MV-4-11 (cell line): ENCODE measurements around the gene TRIM37.

Source experiments
- DNase-seq: peaks from one replicate; lab custom pipeline; 2025; lab: John Stamatoyannopoulos, UW

Gene TRIM37

DNA sequence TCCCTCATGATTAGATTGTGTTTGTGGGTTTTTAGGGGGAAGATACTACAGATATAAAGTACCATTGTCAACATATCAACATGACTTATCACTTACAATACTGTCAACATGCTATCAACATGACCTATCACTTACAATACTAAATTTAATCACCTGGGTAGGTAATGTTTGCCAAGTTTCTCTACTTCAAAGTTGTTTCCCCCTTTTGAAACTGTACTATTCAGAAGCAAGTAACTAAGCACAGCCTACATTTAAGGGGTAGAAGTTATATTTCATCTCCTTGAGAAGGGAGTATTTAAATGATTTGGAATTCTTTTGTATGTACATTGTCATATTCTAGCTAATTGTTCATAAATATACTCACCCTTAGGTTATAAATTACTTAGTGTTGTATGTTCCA is 68.7 kb downstream of the TRIM37 start:
- no peak for DNase-seq

- DNase-seq, result no peak
Measured at GRCh38 chr17:59030811-59031210, 75.9 kb downstream of the TRIM37 start.

- DNase-seq, result no peak
Measured at GRCh38 chr17:59028328-59028727, 78.4 kb downstream of the TRIM37 start.

GRCh38 chr17:59027750-59028149 is 78.9 kb downstream of the TRIM37 start:
- no peak for DNase-seq

- DNase-seq, result peak; percentile 58
Measured at GRCh38 chr17:59026176-59026939, 80.3 kb downstream of the TRIM37 start.

GRCh38 chr17:59024916-59025315 is 81.8 kb downstream of the TRIM37 start:
- no peak for DNase-seq

DNA sequence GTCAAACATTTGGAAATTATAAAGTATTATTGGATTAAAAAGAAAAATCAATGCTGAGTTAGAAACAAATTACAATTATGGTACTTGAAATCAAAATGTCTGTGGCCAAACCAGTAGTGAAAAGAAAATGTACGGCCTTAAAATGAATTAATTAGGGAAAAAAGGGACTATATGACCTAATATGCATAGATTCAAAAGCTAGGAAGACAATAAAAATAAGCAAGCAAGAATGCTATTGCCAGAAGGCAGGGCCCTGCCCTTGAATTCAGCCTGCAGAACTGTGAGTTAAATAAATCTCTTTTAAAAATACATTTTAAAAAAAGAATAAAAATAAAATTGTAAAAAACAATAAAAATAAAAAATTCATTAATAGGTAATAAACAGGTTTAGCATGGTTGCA is 88.7 kb downstream of the TRIM37 start:
- no peak for DNase-seq

- DNase-seq, result no peak
Measured at GRCh38 chr17:59011975-59012374, 94.7 kb downstream of the TRIM37 start.

GRCh38 chr17:59010026-59010425 is 96.7 kb downstream of the TRIM37 start:
- DNase-seq, result no peak

DNA sequence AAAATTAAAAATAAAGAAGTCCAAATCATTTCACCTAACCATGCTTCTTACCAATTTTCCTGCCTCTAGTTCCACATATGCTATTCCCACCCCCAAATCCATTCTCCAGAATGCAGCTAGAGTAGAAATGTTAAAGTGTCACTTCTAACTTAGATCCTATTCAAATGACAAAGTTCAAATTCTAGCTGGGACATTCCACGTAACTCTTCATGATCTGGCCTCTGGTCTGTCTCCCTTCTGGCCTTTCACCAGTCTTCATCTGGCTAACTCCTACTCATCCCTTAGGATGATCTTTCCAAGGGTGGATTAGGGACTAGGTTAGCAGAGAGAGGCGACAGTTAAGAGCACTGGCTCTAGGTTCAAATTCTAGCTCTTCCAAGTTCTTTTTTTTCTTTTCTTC is 97.9 kb downstream of the TRIM37 start:
- no peak for DNase-seq

- DNase-seq, result no peak
Measured at GRCh38 chr17:59007995-59008394, 98.7 kb downstream of the TRIM37 start.

GRCh38 chr17:59004338-59005111 is 102.2 kb downstream of the TRIM37 start:
- peak; percentile 44 for DNase-seq

DNA sequence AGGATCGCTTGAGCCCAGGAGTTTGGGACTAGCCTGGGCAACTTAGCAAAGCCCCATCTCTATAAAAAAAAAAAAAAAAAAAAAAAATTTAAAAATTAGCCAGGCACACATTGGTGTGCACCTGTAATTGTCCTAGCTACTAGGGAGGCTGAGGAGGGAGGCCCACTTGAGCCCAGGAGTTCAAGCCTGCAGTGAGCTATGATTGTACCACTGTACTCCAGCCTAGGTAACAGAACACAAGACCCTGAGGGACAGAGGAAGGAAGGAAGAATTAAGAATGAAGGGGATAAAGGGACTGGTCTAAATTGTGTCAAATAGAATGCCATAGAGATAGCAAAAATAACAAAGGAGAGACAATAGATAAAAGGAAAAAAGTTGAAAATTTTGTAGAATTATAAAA is 102.8 kb downstream of the TRIM37 start:
- no peak for DNase-seq

DNA sequence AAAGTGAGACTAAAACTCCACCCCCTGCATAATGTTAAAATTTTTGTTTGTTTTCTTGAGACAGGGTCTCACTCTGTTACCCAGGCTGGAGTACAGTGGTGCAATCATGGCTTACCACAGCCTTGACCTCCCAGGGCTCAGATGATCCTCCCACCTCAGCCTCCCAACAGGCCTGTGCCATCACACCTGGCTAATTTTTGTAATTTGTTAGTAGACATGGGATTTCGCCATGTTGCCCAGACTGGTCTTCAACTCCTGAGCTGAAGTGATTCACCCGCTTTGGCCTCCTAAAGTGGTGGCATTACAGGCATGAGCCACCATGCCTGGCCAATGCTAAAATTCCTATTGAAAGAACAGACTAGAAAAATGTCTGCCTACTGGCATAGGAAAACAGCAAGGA is 103.8 kb downstream of the TRIM37 start:
- no peak for DNase-seq

DNA sequence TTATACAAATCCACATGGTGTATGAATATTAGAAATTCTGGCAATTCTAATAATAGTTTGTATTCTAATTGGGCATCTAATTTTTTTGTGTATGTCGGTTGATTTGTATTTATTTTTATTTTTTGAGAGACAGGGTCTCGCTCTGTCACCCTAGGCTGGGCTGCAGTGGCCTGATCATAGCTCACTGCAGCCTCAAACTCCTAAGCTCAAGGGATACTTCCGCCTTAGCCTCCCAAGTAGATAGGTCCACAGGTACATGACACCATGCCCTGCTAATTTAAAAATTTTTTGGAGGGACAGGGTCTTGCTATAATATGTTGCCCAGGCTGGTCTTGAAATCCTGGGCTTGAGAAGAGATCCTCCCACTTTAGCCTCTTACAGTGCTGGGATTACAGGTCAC is 104.6 kb downstream of the TRIM37 start:
- DNase-seq, result no peak

GRCh38 chr17:59001158-59001814 is 105.4 kb downstream of the TRIM37 start:
- peak; percentile 91 for DNase-seq

DNA sequence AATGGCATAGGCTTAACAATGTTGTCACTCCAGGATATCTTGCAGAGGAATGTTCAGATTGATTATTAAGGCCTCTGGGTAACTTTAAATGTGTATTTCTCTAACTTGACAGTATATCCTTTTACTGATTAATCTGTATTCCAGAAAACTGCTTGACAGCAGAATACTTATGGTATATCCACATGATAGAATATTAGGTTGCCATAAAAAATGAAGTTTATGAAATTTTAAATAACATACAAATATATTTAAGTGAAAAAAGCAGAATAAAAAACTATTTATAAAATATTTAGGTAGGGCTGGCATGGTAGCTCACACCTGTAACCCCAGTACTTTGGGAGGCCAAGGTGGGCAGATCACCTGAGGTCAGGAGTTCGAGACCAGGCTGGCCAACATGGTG is 106.7 kb downstream of the TRIM37 start:
- DNase-seq, result no peak

DNA sequence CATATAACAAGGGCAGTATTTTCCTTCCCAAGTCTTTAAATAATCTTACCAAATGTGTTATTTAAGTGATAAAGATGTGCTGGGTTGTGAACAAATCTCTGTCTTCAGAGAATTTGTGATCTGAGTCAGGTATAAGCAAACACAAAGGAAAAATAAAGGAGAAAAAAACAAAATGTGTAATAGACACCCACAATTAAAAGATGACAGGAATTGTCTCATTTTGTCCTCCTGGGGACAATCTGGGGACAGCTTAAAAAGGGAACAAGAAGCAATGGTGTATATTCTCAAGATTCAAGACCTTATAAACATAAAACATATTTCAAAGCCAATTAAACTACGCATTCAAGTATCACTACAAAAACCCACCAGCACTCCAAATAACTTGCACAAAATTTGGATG is 107.2 kb downstream of the TRIM37 start:
- no peak for DNase-seq

DNA sequence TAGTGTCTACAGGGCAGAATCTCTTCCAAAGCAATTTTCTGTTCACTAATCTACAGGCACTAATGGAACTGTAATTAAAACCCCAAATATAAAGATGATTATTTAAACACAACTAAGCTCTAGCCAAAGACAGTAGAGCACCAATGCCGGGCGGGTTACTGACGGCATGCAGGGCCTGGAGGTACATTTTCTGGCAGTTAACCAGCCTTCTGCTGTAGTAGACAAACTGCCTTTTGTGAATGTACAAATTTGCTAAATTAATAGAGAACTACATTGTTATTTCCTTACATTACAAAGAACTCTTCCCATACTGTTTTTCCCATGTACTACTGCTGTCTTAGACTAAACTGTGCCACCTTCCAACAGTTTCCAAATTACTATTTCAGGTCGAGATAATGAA is 107.8 kb downstream of the TRIM37 start:
- no peak for DNase-seq

DNA sequence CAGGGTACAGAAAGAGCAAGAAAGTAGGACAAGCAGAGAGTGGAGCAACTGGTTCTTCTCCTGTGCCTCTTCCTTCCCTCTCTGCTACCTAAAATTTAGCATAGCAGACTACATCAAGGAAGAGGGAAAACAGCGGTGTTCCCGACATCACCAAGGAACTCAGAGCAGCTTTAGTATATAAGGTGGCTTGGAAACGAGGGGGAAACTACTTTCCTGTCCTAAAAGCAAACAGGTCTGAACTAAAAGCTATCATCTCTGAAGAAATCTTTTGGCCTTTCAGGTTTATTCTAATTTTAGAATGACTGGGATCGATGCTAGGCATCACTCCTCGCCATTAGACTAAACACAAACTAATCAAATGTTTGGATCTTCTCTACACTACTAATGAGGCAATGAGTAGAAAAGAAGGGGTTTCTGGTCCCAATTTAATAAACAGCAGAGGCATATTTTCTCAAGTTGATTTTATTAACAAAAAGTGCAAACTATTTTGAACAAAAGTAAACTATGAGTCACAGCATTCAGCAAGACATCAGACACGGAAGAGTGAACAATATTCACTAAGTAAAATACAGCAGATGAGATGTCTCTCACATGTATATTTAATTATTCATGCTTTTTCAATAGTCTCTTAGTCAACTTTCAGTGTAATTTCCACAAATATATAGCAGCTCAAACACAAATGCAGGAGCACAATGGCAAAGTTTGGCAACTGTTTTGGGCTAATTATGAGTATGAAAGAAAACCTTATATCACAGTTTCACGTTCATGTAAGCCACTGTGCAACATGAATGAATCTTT is 108.7 kb downstream of the TRIM37 start:
- DNase-seq, result no peak

DNA sequence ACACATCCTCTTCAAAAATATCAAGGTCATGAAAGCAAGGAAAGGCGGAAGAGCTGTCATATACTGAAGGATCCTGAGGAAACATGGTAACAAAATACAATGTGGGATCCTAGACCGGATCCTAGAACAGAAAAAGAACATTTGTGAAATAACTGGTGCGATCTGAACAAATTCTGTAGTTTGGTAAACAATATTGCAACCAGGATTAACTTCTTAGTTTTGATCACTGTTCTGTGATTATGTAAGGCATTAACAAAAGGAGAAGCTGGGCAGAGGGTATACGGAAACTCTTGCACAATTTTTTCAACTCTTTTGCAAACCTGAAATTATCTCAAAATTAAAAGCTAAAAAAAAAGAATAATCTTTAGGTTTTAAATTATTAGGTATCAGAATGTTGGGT is 109.7 kb downstream of the TRIM37 start:
- DNase-seq, result peak; percentile 74

DNA sequence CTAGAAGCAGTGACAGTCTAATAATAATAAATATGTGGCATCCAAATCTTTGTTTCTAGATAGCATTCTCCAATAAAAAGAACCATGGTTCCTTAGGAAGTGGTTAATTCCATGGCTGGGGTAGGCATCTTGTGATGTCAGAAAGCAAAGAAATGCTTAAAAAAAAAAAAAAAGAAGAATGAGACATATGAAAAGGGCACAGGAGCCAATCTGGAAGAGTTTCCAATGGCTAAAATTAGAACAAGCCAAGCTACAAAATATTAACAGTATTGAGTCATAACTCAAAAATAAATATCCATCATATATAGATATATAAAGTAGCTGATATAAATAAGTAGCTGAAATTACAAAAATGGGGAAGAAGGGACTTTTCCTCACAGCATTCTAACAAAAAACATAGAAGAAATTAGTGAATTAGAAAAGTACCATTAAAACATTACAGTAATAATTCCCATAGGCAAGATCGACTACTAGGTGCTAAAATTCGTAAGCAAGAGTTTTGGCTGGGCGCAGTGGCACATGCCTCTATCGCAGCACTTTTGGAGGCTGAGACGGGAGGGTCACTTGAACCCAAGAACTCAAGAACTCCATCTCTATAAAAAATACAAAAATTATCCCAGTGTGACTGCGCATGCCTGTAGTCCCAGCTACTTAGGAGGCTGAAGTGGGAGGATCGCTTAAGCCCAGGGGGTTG is 111.3 kb downstream of the TRIM37 start:
- no peak for DNase-seq
